ENCODE measurements around the gene HS6ST1. TPM values are rescaled to one million over a fixed set of nuclear protein-coding genes. Genes with fewer than 3 reads are reported as not detected.

HS6ST1 gene
- polyA plus RNA-seq, 1 donor (not counting 4 experiments of a cell fraction or from before 2014, with no cell fraction given): 6.3 TPM

GRCh38 chr2:128301021-128301420 lies 17.6 kb downstream of the HS6ST1 start:
- DNase-seq (ENCODE audit: low read depth, low spot score): no peak
- no peak overlapping the region for H2AFZ ChIP-seq (ENCODE audit: control insufficient read depth, low read length)
- no peaks in the 10 kb centered on the region for H3K9me3 ChIP-seq (ENCODE audit: control insufficient read depth, low read depth, low read length)
- peak overlapping the region; percentile 47 for H3K4me2 ChIP-seq (ENCODE audit: control insufficient read depth, extremely low read depth, insufficient read depth, low read depth, low read length)
- peaks cover 7% of the 10 kb centered on the region for H3K9me1 ChIP-seq (ENCODE audit: control insufficient read depth, extremely low read depth, insufficient read depth, low read length)
- no peaks in the 10 kb centered on the region for H3K27me3 ChIP-seq (ENCODE audit: control insufficient read depth, extremely low read depth, insufficient read depth, low read length)
- H3K27ac ChIP-seq (ENCODE audit: control insufficient read depth, insufficient read depth, low read length): no peak overlapping the region
- no peaks in the 10 kb centered on the region for H3K36me3 ChIP-seq (ENCODE audit: control insufficient read depth in 2 of 2, extremely low read depth in 1 of 2, insufficient read depth in 2 of 2, low read length in 2 of 2)
- H3K9ac ChIP-seq (ENCODE audit: control insufficient read depth, extremely low read depth, insufficient read depth, low read length): no peak overlapping the region
- H4K20me1 ChIP-seq (ENCODE audit: control insufficient read depth, extremely low read depth, insufficient read depth, low read length): peaks cover 15% of the 10 kb centered on the region
- peaks cover 36% of the 10 kb centered on the region for H3K4me1 ChIP-seq (ENCODE audit: control insufficient read depth, extremely low read depth, insufficient read depth, low read length)
- no peak for FAIRE-seq
- TF ChIP-seq EZH2 (IDR thresholded peaks at IDR 0.05; ENCODE audit: low read length): no peak
- TF ChIP-seq, protein P1, sequence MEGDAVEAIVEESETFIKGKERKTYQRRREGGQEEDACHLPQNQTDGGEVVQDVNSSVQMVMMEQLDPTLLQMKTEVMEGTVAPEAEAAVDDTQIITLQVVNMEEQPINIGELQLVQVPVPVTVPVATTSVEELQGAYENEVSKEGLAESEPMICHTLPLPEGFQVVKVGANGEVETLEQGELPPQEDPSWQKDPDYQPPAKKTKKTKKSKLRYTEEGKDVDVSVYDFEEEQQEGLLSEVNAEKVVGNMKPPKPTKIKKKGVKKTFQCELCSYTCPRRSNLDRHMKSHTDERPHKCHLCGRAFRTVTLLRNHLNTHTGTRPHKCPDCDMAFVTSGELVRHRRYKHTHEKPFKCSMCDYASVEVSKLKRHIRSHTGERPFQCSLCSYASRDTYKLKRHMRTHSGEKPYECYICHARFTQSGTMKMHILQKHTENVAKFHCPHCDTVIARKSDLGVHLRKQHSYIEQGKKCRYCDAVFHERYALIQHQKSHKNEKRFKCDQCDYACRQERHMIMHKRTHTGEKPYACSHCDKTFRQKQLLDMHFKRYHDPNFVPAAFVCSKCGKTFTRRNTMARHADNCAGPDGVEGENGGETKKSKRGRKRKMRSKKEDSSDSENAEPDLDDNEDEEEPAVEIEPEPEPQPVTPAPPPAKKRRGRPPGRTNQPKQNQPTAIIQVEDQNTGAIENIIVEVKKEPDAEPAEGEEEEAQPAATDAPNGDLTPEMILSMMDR (optimal IDR thresholded peaks at IDR 0.05 in 1 of 3, IDR thresholded peaks at IDR 0.05 in 1 of 3, conservative IDR thresholded peaks at IDR 0.05 in 1 of 3; ENCODE audit: extremely low read depth in 1 of 3, insufficient read depth in 2 of 3, low read length in 3 of 3): no peak
- dilution Hi-C loops (cut with MboI; ENCODE audit: extremely low pct_ligation_motif_present, low sequenced_read_pairs): no loop called here
- peaks cover 64% of the 10 kb centered on the region for H3K79me2 ChIP-seq (ENCODE audit: control insufficient read depth, insufficient read depth, low read length)
- H3K4me3 ChIP-seq (ENCODE audit: control insufficient read depth in 2 of 3, extremely low read depth in 1 of 3, insufficient read depth in 2 of 3, low read depth in 1 of 3, low read length in 3 of 3): no peak overlapping the region

DNA sequence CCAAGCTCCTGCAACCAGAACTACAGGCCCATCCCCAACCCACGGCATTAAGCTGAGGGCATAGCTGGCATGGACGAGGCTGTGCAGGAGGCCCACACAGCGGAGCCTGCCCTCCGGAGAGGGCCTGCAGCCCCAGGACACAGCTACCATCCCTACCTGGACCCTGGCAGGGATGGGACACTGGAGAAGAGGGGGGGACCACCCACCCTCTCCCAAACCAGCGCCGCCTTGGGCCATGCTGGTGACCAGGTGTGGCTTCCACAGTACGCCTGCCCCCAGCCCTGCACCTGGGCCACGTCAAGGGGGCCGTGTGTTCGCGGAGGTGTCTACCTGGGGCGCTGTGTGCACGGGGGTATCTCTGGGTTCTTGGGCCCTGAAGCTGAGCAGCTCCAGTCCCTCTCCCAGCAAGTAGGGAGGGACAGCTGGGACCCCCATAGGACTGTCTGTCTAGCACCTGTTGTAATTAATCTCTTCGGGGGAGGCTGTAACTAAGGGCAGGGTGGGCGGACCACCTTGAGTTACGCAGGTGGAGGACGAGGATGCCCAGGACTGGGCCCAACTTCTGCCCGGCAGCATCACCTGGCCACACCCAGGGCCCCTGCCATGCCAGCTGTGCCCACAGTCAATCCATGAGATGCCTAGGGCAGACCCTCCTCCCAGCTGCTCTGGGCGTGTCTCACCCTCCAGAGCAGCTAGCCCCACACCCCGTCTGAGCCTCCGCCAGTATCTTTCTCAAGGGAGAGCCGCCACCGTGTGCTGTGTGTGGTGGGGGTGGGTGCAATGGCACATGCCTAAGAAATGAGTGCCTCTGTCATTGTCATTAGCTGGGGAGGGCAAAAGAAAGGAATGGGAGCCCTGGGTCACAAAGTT lies 18.3 kb downstream of the HS6ST1 start:
- TF ChIP-seq, protein P1 (optimal IDR thresholded peaks at IDR 0.05 in 1 of 3, IDR thresholded peaks at IDR 0.05 in 1 of 3, conservative IDR thresholded peaks at IDR 0.05 in 1 of 3; ENCODE audit: extremely low read depth in 1 of 3, insufficient read depth in 2 of 3, low read length in 3 of 3): no peak
- TF ChIP-seq EZH2 (IDR thresholded peaks at IDR 0.05; ENCODE audit: low read length): no peak
- H4K20me1 ChIP-seq (ENCODE audit: control insufficient read depth, extremely low read depth, insufficient read depth, low read length): peaks cover 15% of the 10 kb centered on the region
- H3K4me3 ChIP-seq (ENCODE audit: control insufficient read depth in 2 of 3, extremely low read depth in 1 of 3, insufficient read depth in 2 of 3, low read depth in 1 of 3, low read length in 3 of 3): no peak overlapping the region
- FAIRE-seq: no peak
- H2AFZ ChIP-seq (ENCODE audit: control insufficient read depth, low read length): no peak overlapping the region
- peaks cover 35% of the 10 kb centered on the region for H3K4me1 ChIP-seq (ENCODE audit: control insufficient read depth, extremely low read depth, insufficient read depth, low read length)
- no peak overlapping the region for H3K27ac ChIP-seq (ENCODE audit: control insufficient read depth, insufficient read depth, low read length)
- peaks cover 64% of the 10 kb centered on the region for H3K79me2 ChIP-seq (ENCODE audit: control insufficient read depth, insufficient read depth, low read length)
- H3K4me2 ChIP-seq (ENCODE audit: control insufficient read depth, extremely low read depth, insufficient read depth, low read depth, low read length): no peak overlapping the region
- H3K9ac ChIP-seq (ENCODE audit: control insufficient read depth, extremely low read depth, insufficient read depth, low read length): no peak overlapping the region
- no peaks in the 10 kb centered on the region for H3K36me3 ChIP-seq (ENCODE audit: control insufficient read depth in 2 of 2, extremely low read depth in 1 of 2, insufficient read depth in 2 of 2, low read length in 2 of 2)
- H3K27me3 ChIP-seq (ENCODE audit: control insufficient read depth, extremely low read depth, insufficient read depth, low read length): no peaks in the 10 kb centered on the region
- peaks cover 7% of the 10 kb centered on the region for H3K9me1 ChIP-seq (ENCODE audit: control insufficient read depth, extremely low read depth, insufficient read depth, low read length)
- dilution Hi-C loops (cut with MboI; ENCODE audit: extremely low pct_ligation_motif_present, low sequenced_read_pairs): no loop called here
- H3K9me3 ChIP-seq (ENCODE audit: control insufficient read depth, low read depth, low read length): no peaks in the 10 kb centered on the region
- DNase-seq (ENCODE audit: low read depth, low spot score): no peak
